H1 (cell line): ENCODE results near the gene TMTC2.

Experiments
- EGR1 ChIP-seq: IDR thresholded peaks from 2 replicates; pipeline ENCODE4 v1.6.1; 2011; ENCODE audit warnings: low read depth, low read length, borderline replicate concordance
- EZH2 ChIP-seq: fragments of 200-600 bp; sonication (generic); IDR thresholded peaks from 2 replicates; pipeline ENCODE4 v1.7.1; 2012; ENCODE audit warnings: low read depth, mild to moderate bottlenecking, moderate library complexity, low read length, inconsistent platforms; ENCODE audit not compliant: severe bottlenecking
- FOSL1 ChIP-seq: IDR thresholded peaks from 2 replicates; pipeline ENCODE4 v1.6.1; 2011; ENCODE audit warnings: mild to moderate bottlenecking, low read depth, low read length, moderate library complexity; ENCODE audit not compliant: insufficient read depth
- KDM1A ChIP-seq: fragments of 200-600, 300-600 bp; sonication (generic); IDR thresholded peaks from 2 replicates; pipeline ENCODE4 v1.7.1; 2016; ENCODE audit warnings: mild to moderate bottlenecking, low read length, borderline replicate concordance
- POLR2A ChIP-seq, 2 experiments: IDR thresholded peaks; 1 replicate in 1 of 2; 2 replicates in 1 of 2; pipeline ENCODE4 v1.6.1; 2011; ENCODE audit warnings: low read depth in 2 of 2, low read length in 2 of 2, mild to moderate bottlenecking in 2 of 2; ENCODE audit errors: control extremely low read depth in 1 of 2
- POLR2AphosphoS5 ChIP-seq: IDR thresholded peaks from 2 replicates; pipeline ENCODE4 v1.6.1; 2011; ENCODE audit warnings: low read depth, low read length
- RNF2 ChIP-seq: fragments of 200-900, 300-1000 bp; sonication (generic); IDR thresholded peaks from 2 replicates; pipeline ENCODE4 v1.7.1; 2016; ENCODE audit warnings: borderline replicate concordance, low read depth, mild to moderate bottlenecking, antibody characterized with exemption, low read length; ENCODE audit not compliant: poor library complexity, severe bottlenecking; ENCODE audit errors: missing control alignments
- TAF1 ChIP-seq: IDR thresholded peaks from 2 replicates; pipeline ENCODE4 v1.6.1; 2011; ENCODE audit warnings: mild to moderate bottlenecking, low read depth, low read length
- TF ChIP-seq, protein P1 (sequence below), 3 experiments: IDR thresholded peaks; 1 replicate in 2 of 3; 2 replicates in 1 of 3; pipeline versions ENCODE4 v1.5.1 to v1.6.1; 2011; ENCODE audit warnings: low read length in 3 of 3, mild to moderate bottlenecking in 3 of 3, inconsistent platforms in 2 of 3, low read depth in 1 of 3, moderate library complexity in 1 of 3; ENCODE audit not compliant: insufficient read depth in 1 of 3; ENCODE audit errors: control extremely low read depth in 1 of 3

DNA sequence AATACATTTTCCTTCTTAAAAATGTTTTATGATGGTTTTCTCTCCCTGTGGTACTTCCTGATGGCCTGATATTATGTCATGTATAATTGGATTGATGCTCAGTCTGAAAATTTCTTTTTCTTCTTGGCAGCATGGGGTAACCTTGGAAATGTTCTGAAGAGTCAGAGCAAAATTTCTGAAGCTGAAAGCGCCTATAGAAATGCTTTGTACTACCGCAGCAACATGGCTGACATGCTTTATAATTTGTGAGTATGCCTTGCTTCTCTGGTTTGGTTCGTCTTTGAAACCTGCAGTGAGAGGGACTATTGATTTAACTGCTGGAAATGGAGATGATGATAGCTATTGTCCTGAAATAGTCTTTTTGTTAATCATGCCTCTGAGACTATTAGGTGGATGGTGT is 243.6 kb downstream of the TMTC2 start:
- no peak for TF ChIP-seq RNF2
- TF ChIP-seq, protein P1, sequence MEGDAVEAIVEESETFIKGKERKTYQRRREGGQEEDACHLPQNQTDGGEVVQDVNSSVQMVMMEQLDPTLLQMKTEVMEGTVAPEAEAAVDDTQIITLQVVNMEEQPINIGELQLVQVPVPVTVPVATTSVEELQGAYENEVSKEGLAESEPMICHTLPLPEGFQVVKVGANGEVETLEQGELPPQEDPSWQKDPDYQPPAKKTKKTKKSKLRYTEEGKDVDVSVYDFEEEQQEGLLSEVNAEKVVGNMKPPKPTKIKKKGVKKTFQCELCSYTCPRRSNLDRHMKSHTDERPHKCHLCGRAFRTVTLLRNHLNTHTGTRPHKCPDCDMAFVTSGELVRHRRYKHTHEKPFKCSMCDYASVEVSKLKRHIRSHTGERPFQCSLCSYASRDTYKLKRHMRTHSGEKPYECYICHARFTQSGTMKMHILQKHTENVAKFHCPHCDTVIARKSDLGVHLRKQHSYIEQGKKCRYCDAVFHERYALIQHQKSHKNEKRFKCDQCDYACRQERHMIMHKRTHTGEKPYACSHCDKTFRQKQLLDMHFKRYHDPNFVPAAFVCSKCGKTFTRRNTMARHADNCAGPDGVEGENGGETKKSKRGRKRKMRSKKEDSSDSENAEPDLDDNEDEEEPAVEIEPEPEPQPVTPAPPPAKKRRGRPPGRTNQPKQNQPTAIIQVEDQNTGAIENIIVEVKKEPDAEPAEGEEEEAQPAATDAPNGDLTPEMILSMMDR (IDR thresholded peaks at IDR 0.05; ENCODE audit: control extremely low read depth in 1 of 3, insufficient read depth in 1 of 3, low read depth in 1 of 3, low read length in 3 of 3): no peak
- no peak for TF ChIP-seq POLR2AphosphoS5
- no peak for TF ChIP-seq EZH2
- TF ChIP-seq EGR1: no peak
- TF ChIP-seq TAF1: no peak
- TF ChIP-seq KDM1A: no peak
- no peak for TF ChIP-seq POLR2A (IDR thresholded peaks at IDR 0.05; ENCODE audit: control extremely low read depth in 1 of 2, low read depth in 2 of 2, low read length in 2 of 2)
- TF ChIP-seq FOSL1: no peak
